Measurements from ENCODE around the gene CAPZA1.

DNA sequence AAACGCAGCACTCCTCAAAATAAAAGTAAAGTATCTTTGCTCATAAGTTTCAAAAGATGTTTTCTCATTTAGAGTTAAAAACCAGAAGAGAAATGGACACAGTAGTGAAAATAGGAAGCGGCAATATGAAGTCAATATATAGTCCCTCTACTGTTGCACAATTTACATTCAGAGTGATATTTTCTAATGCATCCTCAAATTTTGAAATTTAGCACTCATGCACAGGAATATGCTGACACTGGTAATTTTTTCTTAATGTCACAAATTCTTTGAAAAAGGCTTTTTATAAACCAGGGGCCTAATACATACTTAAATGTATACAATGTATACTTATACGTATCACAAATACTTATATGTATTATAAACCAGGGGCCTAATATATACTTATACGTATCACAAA lies 20.2 kb upstream of the CAPZA1 start:
- TF ChIP-seq, protein P1, sequence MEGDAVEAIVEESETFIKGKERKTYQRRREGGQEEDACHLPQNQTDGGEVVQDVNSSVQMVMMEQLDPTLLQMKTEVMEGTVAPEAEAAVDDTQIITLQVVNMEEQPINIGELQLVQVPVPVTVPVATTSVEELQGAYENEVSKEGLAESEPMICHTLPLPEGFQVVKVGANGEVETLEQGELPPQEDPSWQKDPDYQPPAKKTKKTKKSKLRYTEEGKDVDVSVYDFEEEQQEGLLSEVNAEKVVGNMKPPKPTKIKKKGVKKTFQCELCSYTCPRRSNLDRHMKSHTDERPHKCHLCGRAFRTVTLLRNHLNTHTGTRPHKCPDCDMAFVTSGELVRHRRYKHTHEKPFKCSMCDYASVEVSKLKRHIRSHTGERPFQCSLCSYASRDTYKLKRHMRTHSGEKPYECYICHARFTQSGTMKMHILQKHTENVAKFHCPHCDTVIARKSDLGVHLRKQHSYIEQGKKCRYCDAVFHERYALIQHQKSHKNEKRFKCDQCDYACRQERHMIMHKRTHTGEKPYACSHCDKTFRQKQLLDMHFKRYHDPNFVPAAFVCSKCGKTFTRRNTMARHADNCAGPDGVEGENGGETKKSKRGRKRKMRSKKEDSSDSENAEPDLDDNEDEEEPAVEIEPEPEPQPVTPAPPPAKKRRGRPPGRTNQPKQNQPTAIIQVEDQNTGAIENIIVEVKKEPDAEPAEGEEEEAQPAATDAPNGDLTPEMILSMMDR (IDR thresholded peaks at IDR 0.05): no peak
- TF ChIP-seq POLR2A (IDR thresholded peaks at IDR 0.05): no peak
